Parathyroid adenoma (tissue), 2 donors: Measurements from ENCODE around the gene C1QTNF12.

Experiments used
- H2AFZ ChIP-seq: fragments of 300-600 bp; sonication (generic); one replicate; pipeline ENCODE4 v1.7.0; 2017; ENCODE audit warnings: antibody characterized with exemption, mild to moderate bottlenecking
- H3K27ac ChIP-seq: fragments of 300-600 bp; sonication (generic); one replicate; pipeline ENCODE4 v1.7.0; 2017
- H3K27me3 ChIP-seq: fragments of 300-600 bp; sonication (generic); one replicate; pipeline ENCODE4 v1.7.0; 2017; ENCODE audit warnings: low read length; ENCODE audit not compliant: control insufficient read depth, insufficient read depth
- H3K36me3 ChIP-seq: fragments of 300-600 bp; sonication (generic); one replicate; pipeline ENCODE4 v1.7.0; 2017; ENCODE audit warnings: low read length; ENCODE audit not compliant: control insufficient read depth, insufficient read depth
- H3K4me1 ChIP-seq: fragments of 300-600 bp; sonication (generic); one replicate; pipeline ENCODE4 v1.7.0; 2017; ENCODE audit warnings: control low read depth
- H3K4me2 ChIP-seq: fragments of 300-600 bp; sonication (generic); one replicate; pipeline ENCODE4 v1.7.0; 2017; ENCODE audit warnings: low read length
- H3K4me3 ChIP-seq: fragments of 300-600 bp; sonication (generic); one replicate; pipeline ENCODE4 v1.7.0; 2017; ENCODE audit warnings: low read depth, low read length
- H3K79me2 ChIP-seq: fragments of 300-600 bp; sonication (generic); one replicate; pipeline ENCODE4 v1.7.0; 2017; ENCODE audit warnings: control low read depth
- H3K9ac ChIP-seq: fragments of 300-600 bp; sonication (generic); one replicate; pipeline ENCODE4 v1.7.0; 2017; ENCODE audit warnings: mild to moderate bottlenecking
- H3K9me3 ChIP-seq: fragments of 300-600 bp; sonication (generic); one replicate; pipeline ENCODE4 v1.7.0; 2017; ENCODE audit warnings: low read length; ENCODE audit not compliant: control insufficient read depth
- TF ChIP-seq, protein P1 (sequence below): fragments of 300-600 bp; sonication (generic); IDR thresholded peaks from one replicate; pipeline ENCODE4 v1.7.0; 2017; ENCODE audit warnings: antibody characterized with exemption, mild to moderate bottlenecking
- donor health status: primary hyperparathyroidism.

Gene C1QTNF12

DNA sequence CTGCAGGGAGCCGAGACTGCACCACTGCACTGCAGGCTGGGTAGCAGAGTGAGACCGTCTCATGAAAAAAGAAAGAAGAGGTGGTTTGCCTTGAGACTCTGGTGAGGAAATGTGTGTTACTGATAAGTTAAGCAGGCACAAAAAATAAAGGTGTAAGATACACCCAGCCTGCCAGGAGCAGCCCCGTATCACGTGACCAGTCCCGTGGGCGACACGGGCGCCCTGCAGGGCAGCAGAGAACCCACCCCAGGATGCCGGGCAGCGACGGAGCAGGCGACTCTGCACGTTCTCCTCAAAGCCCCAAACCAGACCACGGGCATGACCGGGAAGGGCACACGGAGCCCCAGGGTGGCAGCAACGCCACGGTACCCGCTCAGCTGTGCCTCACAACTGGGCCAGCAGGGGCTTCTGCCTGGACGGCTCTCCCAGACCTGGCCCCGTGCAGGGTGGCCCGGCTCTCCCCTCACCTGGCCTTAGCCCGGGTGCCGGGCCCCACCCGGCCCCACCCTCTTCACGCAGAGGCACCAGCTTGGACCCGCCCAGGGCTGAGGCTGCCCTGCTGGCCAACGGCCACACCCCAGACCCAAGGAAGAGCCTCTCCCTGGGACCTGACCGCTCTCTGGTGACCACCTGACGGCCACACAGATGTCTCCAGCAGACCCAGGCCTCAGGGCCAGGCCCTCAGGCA lies 24.5 kb downstream of the C1QTNF12 start:
- Histone ChIP-seq H3K27ac (no peak overlapping the region), H2AFZ (no peak overlapping the region), H3K27me3 (no peaks in the 10 kb centered on the region), H3K4me1 (no peaks in the 10 kb centered on the region), H3K4me3 (no peak overlapping the region), H3K36me3 (no peaks in the 10 kb centered on the region), H3K9me3 (no peaks in the 10 kb centered on the region), H3K4me2 (no peak overlapping the region), H3K9ac (no peak overlapping the region), H3K79me2 (no peaks in the 10 kb centered on the region)
- TF ChIP-seq, protein P1, sequence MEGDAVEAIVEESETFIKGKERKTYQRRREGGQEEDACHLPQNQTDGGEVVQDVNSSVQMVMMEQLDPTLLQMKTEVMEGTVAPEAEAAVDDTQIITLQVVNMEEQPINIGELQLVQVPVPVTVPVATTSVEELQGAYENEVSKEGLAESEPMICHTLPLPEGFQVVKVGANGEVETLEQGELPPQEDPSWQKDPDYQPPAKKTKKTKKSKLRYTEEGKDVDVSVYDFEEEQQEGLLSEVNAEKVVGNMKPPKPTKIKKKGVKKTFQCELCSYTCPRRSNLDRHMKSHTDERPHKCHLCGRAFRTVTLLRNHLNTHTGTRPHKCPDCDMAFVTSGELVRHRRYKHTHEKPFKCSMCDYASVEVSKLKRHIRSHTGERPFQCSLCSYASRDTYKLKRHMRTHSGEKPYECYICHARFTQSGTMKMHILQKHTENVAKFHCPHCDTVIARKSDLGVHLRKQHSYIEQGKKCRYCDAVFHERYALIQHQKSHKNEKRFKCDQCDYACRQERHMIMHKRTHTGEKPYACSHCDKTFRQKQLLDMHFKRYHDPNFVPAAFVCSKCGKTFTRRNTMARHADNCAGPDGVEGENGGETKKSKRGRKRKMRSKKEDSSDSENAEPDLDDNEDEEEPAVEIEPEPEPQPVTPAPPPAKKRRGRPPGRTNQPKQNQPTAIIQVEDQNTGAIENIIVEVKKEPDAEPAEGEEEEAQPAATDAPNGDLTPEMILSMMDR: no peak

DNA sequence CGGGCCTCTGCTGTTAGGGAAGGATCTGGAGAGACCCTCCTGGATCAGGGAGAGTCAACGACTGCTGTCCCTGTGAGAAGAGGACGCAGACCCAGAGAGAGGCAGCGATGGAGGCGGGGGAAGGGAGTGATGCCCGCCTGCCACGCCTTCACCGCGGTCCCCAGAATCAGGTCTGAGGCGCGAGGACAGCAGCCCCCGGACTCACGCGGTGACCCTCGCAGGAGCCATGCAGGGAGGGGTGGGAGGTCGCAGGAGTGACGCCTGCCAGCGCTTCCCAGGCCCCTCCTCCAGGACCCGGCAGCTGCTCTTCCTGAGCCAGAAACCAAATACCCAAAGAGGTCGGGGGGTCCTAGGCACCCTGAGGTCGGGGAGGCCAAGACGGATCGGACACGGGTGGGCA lies 26.3 kb downstream of the C1QTNF12 start:
- Histone ChIP-seq H2AFZ (no peak overlapping the region), H3K4me2 (no peak overlapping the region), H3K4me3 (no peak overlapping the region), H3K79me2 (no peaks in the 10 kb centered on the region), H3K36me3 (no peaks in the 10 kb centered on the region), H3K9ac (no peak overlapping the region), H3K9me3 (no peaks in the 10 kb centered on the region), H3K27ac (no peak overlapping the region), H3K4me1 (no peaks in the 10 kb centered on the region), H3K27me3 (no peaks in the 10 kb centered on the region)
- TF ChIP-seq, protein P1: no peak

DNA sequence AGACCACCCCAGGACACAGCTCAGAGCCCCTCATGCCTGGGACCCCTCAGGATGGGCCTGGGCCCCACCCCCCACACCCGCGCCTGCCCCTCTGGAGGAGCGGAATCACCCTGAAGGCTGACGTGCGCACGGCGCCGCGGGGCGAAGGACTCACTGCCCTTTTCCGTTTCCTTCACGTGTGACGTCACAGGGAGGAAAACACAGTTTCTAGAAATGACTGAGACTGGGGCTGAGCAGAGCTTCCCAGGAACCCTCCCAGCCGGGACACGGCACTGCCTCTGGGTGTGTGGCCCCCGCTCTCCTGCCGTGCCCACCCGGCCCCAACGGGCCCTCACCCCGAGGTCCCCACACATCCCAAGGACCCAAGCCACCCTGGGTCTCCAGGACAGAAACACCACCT lies 27.2 kb downstream of the C1QTNF12 start:
- Histone ChIP-seq H2AFZ (no peak overlapping the region), H3K36me3 (no peaks in the 10 kb centered on the region), H3K4me3 (no peak overlapping the region), H3K4me2 (no peak overlapping the region), H3K9me3 (no peaks in the 10 kb centered on the region), H3K4me1 (no peaks in the 10 kb centered on the region), H3K79me2 (no peaks in the 10 kb centered on the region), H3K27ac (no peak overlapping the region), H3K9ac (no peak overlapping the region), H3K27me3 (no peaks in the 10 kb centered on the region)
- TF ChIP-seq, protein P1: no peak

DNA sequence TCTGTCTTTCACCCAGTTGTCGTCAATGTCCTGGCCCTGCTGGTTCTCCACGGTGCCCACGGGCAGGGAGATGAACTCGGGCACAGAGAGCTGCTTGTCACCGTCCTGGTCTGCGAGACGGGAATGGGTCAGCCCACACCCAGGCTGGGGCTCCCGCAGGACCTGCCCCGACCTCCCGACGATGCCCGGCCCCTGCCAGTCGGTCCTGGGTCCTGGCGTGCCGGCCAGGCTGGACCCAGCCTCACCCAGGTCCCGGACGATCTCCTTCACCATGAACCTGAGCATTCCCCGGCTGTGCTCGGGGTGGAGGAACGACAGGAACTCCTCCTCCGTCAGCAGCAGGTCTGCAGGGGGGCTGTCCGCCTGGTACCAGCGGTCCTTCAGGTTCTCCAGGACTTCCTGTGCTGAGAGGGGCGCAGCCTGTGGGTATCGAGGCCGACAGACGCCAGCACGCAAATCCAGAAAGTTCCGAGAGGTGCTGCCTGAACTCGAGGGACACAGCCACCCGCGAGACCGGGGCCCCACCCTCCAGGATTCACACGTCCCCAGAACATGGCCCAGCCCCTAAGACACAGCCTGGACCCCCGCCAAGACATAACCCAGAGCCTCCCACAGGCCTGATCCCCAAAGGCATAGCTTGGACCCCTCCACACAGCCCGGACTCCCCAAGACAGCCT lies 27.9 kb downstream of the C1QTNF12 start:
- Histone ChIP-seq H3K27ac (no peak overlapping the region), H3K36me3 (no peaks in the 10 kb centered on the region)

More for the DNA sequence above, 27.9 kb downstream of the C1QTNF12 start:
- Histone ChIP-seq H3K9ac (no peak overlapping the region), H2AFZ (no peak overlapping the region), H3K4me3 (no peak overlapping the region), H3K27me3 (no peaks in the 10 kb centered on the region), H3K4me2 (no peak overlapping the region), H3K9me3 (no peaks in the 10 kb centered on the region), H3K4me1 (no peaks in the 10 kb centered on the region), H3K79me2 (no peaks in the 10 kb centered on the region)
- TF ChIP-seq, protein P1: no peak
